ENCODE results near the gene ING5.
"Not testable (repeated sequence)": the region's sequence is repeated elsewhere in the genome, so short reads cannot be mapped to it uniquely, and the experiment has no call there.

Gene ING5

GRCh38 chr2:241739177-241739576 is 37.3 kb downstream of the ING5 start:
- DNase-seq (ENCODE audit: low read depth), result no peak

GRCh38 chr2:241739651-241740050 is 37.8 kb downstream of the ING5 start:
- peak; percentile 5 for DNase-seq (ENCODE audit: low read depth)

- DNase-seq (ENCODE audit: low read depth), result no peak
These were observed 39.2 kb downstream of the ING5 start for GRCh38 chr2:241741016-241741415.

GRCh38 chr2:241742320-241742939 is 40.6 kb downstream of the ING5 start:
- DNase-seq (ENCODE audit: low read depth), result no peak

GRCh38 chr2:241743008-241743407 is 41.2 kb downstream of the ING5 start:
- DNase-seq (ENCODE audit: low read depth), result not testable (repeated sequence)

GRCh38 chr2:241743620-241744019 is 41.8 kb downstream of the ING5 start:
- no peak for DNase-seq (ENCODE audit: low read depth)

- no peak for DNase-seq (ENCODE audit: low read depth)
These were observed 42.4 kb downstream of the ING5 start for GRCh38 chr2:241744028-241744754.

- no peak for DNase-seq (ENCODE audit: low read depth)
These were observed 43.4 kb downstream of the ING5 start for GRCh38 chr2:241745276-241745675.

- DNase-seq (ENCODE audit: low read depth), result no peak
These were observed 44.2 kb downstream of the ING5 start for GRCh38 chr2:241746084-241746483.

GRCh38 chr2:241748468-241749256 is 46.8 kb downstream of the ING5 start:
- DNase-seq (ENCODE audit: low read depth), result no peak

GRCh38 chr2:241750076-241750840 is 48.4 kb downstream of the ING5 start:
- no peak for DNase-seq (ENCODE audit: low read depth)

- no peak for DNase-seq (ENCODE audit: low read depth)
These were observed 49.3 kb downstream of the ING5 start for GRCh38 chr2:241751152-241751551.

- DNase-seq (ENCODE audit: low read depth), result no peak
These were observed 49.9 kb downstream of the ING5 start for GRCh38 chr2:241751776-241752175.

GRCh38 chr2:241752253-241752652 is 50.4 kb downstream of the ING5 start:
- no peak for DNase-seq (ENCODE audit: low read depth)

GRCh38 chr2:241752689-241753276 is 50.9 kb downstream of the ING5 start:
- no peak for DNase-seq (ENCODE audit: low read depth)

- DNase-seq (ENCODE audit: low read depth), result no peak
These were observed 51.7 kb downstream of the ING5 start for GRCh38 chr2:241753493-241753892.

- no peak for DNase-seq (ENCODE audit: low read depth)
These were observed 52.2 kb downstream of the ING5 start for GRCh38 chr2:241754042-241754441.

- no peak for DNase-seq (ENCODE audit: low read depth)
These were observed 53.3 kb downstream of the ING5 start for GRCh38 chr2:241755166-241755565.

- no peak for DNase-seq (ENCODE audit: low read depth)
These were observed 53.9 kb downstream of the ING5 start for GRCh38 chr2:241755777-241756176.

- DNase-seq (ENCODE audit: low read depth), result no peak
These were observed 57.4 kb downstream of the ING5 start for GRCh38 chr2:241759067-241759807.

GRCh38 chr2:241759893-241760292 is 58.1 kb downstream of the ING5 start:
- DNase-seq (ENCODE audit: low read depth), result not testable (repeated sequence)

All from GM04504 (cell line).